ENCODE measurements around the gene RSPH10B2.
"Not testable (repeated sequence)": the region's sequence is repeated elsewhere in the genome, so short reads cannot be mapped to it uniquely, and the experiment has no call there.

Gene RSPH10B2

DNA sequence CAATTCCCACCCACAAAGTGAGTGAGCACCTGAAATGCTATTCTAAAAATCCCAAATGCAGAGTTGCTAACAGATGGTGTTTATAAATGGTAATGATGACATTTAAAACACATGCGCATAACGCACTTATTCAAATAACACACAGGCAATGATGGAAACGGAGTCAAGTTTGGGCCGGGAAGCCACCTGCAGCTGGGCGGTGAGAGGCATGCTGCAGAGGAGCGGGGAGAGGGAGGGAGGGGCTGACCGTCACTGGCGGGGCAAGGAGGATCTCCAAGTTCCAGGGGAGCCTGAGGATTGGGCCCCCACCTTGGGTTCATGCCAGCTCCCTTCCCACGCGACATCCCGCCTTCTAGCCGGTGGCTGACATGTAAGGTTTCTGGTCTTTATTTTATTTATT lies 7.3 kb downstream of the RSPH10B2 start:
- H3K9ac ChIP-seq (ENCODE audit: low read length); H3K36me3 ChIP-seq (ENCODE audit: low read length); H3K27ac ChIP-seq (ENCODE audit: low read depth, low read length): not testable (repeated sequence)

GRCh38 chr7:6781581-6781980 lies 27.7 kb downstream of the RSPH10B2 start:
- not testable (repeated sequence) for H2AFZ ChIP-seq (ENCODE audit: low read depth, low read length, severe bottlenecking); H4K20me1 ChIP-seq (ENCODE audit: low read depth, low read length); H3K27me3 ChIP-seq (ENCODE audit: low read length); H3K27ac ChIP-seq (ENCODE audit: low read depth, low read length); H3K9ac ChIP-seq (ENCODE audit: low read length); H3K36me3 ChIP-seq (ENCODE audit: low read length); H3K4me2 ChIP-seq (ENCODE audit: low read depth, low read length, poor library complexity, severe bottlenecking); H3K79me2 ChIP-seq (ENCODE audit: insufficient read depth, low read length); H3K9me2 ChIP-seq (replicated peaks; ENCODE audit: insufficient read depth, low read length); H3K4me3 ChIP-seq (ENCODE audit: insufficient read depth, low read length, poor library complexity, severe bottlenecking); H3F3A ChIP-seq (ENCODE audit: insufficient read depth); H3K9me3 ChIP-seq (ENCODE audit: insufficient read depth, low read length)

More for the DNA sequence above, 7.3 kb downstream of the RSPH10B2 start:
- H3K27me3 ChIP-seq (ENCODE audit: low read length); H3K4me3 ChIP-seq (ENCODE audit: insufficient read depth, low read length, poor library complexity, severe bottlenecking); H4K20me1 ChIP-seq (ENCODE audit: low read depth, low read length); H3K4me2 ChIP-seq (ENCODE audit: low read depth, low read length, poor library complexity, severe bottlenecking); H2AFZ ChIP-seq (ENCODE audit: low read depth, low read length, severe bottlenecking); H3K9me2 ChIP-seq (replicated peaks; ENCODE audit: insufficient read depth, low read length); H3F3A ChIP-seq (ENCODE audit: insufficient read depth); H3K9me3 ChIP-seq (ENCODE audit: insufficient read depth, low read length); H3K79me2 ChIP-seq (ENCODE audit: insufficient read depth, low read length): not testable (repeated sequence)

GRCh38 chr7:6789353-6789752 lies 35.5 kb downstream of the RSPH10B2 start:
- not testable (repeated sequence) for H3F3A ChIP-seq (ENCODE audit: insufficient read depth); H3K36me3 ChIP-seq (ENCODE audit: low read length); H3K9me3 ChIP-seq (ENCODE audit: insufficient read depth, low read length); H3K27me3 ChIP-seq (ENCODE audit: low read length); H2AFZ ChIP-seq (ENCODE audit: low read depth, low read length, severe bottlenecking); H3K4me2 ChIP-seq (ENCODE audit: low read depth, low read length, poor library complexity, severe bottlenecking); H3K9me2 ChIP-seq (replicated peaks; ENCODE audit: insufficient read depth, low read length); H3K9ac ChIP-seq (ENCODE audit: low read length); H4K20me1 ChIP-seq (ENCODE audit: low read depth, low read length); H3K4me3 ChIP-seq (ENCODE audit: insufficient read depth, low read length, poor library complexity, severe bottlenecking); H3K79me2 ChIP-seq (ENCODE audit: insufficient read depth, low read length); H3K27ac ChIP-seq (ENCODE audit: low read depth, low read length)

DNA sequence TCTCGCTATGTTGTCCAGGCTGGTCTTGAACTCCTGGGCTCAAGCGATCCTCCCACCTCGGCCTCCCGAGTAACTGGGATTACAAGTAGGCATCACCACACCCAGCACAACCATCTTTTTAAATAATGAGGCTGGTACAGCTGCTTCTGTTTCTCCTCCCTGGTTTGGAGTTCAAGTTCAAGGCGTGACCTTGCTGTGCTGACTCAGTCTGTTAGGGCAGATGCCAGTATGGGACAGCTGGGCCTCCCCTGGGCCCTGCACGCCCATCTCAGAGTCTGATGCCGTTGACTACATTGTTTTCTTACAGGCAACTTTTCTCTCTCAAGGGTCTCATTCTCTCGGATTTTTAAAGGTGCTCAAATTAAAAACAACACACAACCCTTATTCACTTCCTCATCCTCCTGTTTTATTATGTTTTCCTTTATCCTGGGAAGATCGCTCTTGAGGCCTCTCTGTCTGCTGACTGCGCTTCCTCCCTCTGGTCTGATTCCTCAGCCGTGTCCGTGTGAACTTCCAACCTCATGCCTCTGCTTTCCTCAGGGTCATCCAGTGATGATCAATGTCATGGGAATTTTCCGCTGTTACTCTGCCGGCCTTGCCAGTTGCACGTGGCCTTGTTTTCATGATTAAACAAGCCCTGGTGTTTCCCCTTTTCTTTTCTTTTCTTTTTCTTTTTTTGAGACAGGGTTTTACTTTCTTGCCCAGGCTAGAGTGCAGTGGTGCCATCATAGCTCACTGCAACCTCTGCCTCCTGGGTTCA lies 38.4 kb downstream of the RSPH10B2 start:
- not testable (repeated sequence) for H3K79me2 ChIP-seq (ENCODE audit: insufficient read depth, low read length); H2AFZ ChIP-seq (ENCODE audit: low read depth, low read length, severe bottlenecking); H3K36me3 ChIP-seq (ENCODE audit: low read length); H3K9me3 ChIP-seq (ENCODE audit: insufficient read depth, low read length); H3K27me3 ChIP-seq (ENCODE audit: low read length); H4K20me1 ChIP-seq (ENCODE audit: low read depth, low read length); H3K9ac ChIP-seq (ENCODE audit: low read length); H3K4me3 ChIP-seq (ENCODE audit: insufficient read depth, low read length, poor library complexity, severe bottlenecking); H3K27ac ChIP-seq (ENCODE audit: low read depth, low read length); H3F3A ChIP-seq (ENCODE audit: insufficient read depth); H3K9me2 ChIP-seq (replicated peaks; ENCODE audit: insufficient read depth, low read length); H3K4me2 ChIP-seq (ENCODE audit: low read depth, low read length, poor library complexity, severe bottlenecking)

DNA sequence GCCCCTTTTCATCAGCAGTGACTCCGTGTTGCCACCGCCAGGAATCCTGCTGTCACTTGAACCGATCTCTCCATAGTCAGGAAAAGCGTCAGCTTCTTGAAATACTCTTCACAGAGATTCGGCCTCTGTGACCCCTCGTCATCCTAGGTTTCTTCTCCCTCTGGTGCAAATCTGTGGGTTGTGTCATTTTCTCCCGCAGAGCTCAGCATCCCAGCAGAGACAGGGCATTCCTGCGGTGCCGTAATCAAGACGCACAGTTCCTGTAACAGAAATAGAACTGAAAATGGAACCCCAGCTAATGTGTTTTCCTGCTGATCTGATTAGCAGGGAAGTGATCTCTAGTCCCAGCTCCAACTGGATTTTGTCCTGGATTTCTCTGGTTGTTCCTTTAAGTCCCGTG lies 40.4 kb downstream of the RSPH10B2 start:
- H3K27me3 ChIP-seq (ENCODE audit: low read length); H3K9me2 ChIP-seq (replicated peaks; ENCODE audit: insufficient read depth, low read length); H3K4me3 ChIP-seq (ENCODE audit: insufficient read depth, low read length, poor library complexity, severe bottlenecking); H3K4me2 ChIP-seq (ENCODE audit: low read depth, low read length, poor library complexity, severe bottlenecking); H2AFZ ChIP-seq (ENCODE audit: low read depth, low read length, severe bottlenecking); H4K20me1 ChIP-seq (ENCODE audit: low read depth, low read length); H3K9ac ChIP-seq (ENCODE audit: low read length); H3K79me2 ChIP-seq (ENCODE audit: insufficient read depth, low read length); H3F3A ChIP-seq (ENCODE audit: insufficient read depth); H3K27ac ChIP-seq (ENCODE audit: low read depth, low read length); H3K36me3 ChIP-seq (ENCODE audit: low read length); H3K9me3 ChIP-seq (ENCODE audit: insufficient read depth, low read length): not testable (repeated sequence)

DNA sequence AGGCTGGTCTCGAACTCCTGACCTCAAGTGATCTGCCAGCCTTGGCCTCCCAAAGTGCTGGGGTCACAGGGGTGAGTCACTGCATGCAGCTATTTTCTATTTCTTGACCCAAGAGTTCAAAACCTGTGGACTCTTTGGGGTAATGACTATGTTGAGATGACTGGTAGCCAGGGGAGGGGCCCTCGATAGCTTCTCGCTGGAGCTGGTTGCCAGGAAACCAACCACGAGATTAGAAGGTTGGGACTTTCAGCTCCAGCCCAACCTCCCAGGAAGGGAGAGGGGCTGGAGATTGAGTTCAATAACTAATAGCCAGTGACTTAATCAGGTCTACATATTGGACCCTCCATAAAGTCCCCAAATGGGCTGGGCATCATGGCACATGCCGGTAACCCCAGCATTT lies 43.3 kb downstream of the RSPH10B2 start:
- not testable (repeated sequence) for H3K27me3 ChIP-seq (ENCODE audit: low read length); H3K4me2 ChIP-seq (ENCODE audit: low read depth, low read length, poor library complexity, severe bottlenecking); H3K36me3 ChIP-seq (ENCODE audit: low read length); H2AFZ ChIP-seq (ENCODE audit: low read depth, low read length, severe bottlenecking); H3K9me3 ChIP-seq (ENCODE audit: insufficient read depth, low read length); H3K27ac ChIP-seq (ENCODE audit: low read depth, low read length); H4K20me1 ChIP-seq (ENCODE audit: low read depth, low read length); H3K79me2 ChIP-seq (ENCODE audit: insufficient read depth, low read length); H3F3A ChIP-seq (ENCODE audit: insufficient read depth); H3K9ac ChIP-seq (ENCODE audit: low read length); H3K9me2 ChIP-seq (replicated peaks; ENCODE audit: insufficient read depth, low read length); H3K4me3 ChIP-seq (ENCODE audit: insufficient read depth, low read length, poor library complexity, severe bottlenecking)

- not testable (repeated sequence) for H3K27me3 ChIP-seq (ENCODE audit: low read length); H3K9me2 ChIP-seq (replicated peaks; ENCODE audit: insufficient read depth, low read length); H3K79me2 ChIP-seq (ENCODE audit: insufficient read depth, low read length); H3K27ac ChIP-seq (ENCODE audit: low read depth, low read length); H3F3A ChIP-seq (ENCODE audit: insufficient read depth); H2AFZ ChIP-seq (ENCODE audit: low read depth, low read length, severe bottlenecking); H3K4me3 ChIP-seq (ENCODE audit: insufficient read depth, low read length, poor library complexity, severe bottlenecking); H3K36me3 ChIP-seq (ENCODE audit: low read length); H3K9me3 ChIP-seq (ENCODE audit: insufficient read depth, low read length); H3K4me2 ChIP-seq (ENCODE audit: low read depth, low read length, poor library complexity, severe bottlenecking); H3K9ac ChIP-seq (ENCODE audit: low read length); H4K20me1 ChIP-seq (ENCODE audit: low read depth, low read length)
These were observed 44.1 kb downstream of the RSPH10B2 start for GRCh38 chr7:6798047-6798446.

- not testable (repeated sequence) for H3K36me3 ChIP-seq (ENCODE audit: low read length); H3K27ac ChIP-seq (ENCODE audit: low read depth, low read length); H3K79me2 ChIP-seq (ENCODE audit: insufficient read depth, low read length); H3K4me2 ChIP-seq (ENCODE audit: low read depth, low read length, poor library complexity, severe bottlenecking); H2AFZ ChIP-seq (ENCODE audit: low read depth, low read length, severe bottlenecking); H3K9ac ChIP-seq (ENCODE audit: low read length); H3K9me2 ChIP-seq (replicated peaks; ENCODE audit: insufficient read depth, low read length); H3K27me3 ChIP-seq (ENCODE audit: low read length); H4K20me1 ChIP-seq (ENCODE audit: low read depth, low read length); H3K4me3 ChIP-seq (ENCODE audit: insufficient read depth, low read length, poor library complexity, severe bottlenecking); H3F3A ChIP-seq (ENCODE audit: insufficient read depth); H3K9me3 ChIP-seq (ENCODE audit: insufficient read depth, low read length)
These were observed 46.0 kb downstream of the RSPH10B2 start for GRCh38 chr7:6799887-6800286.
